NK-92 treated with Interleukin-12 subunit alpha and Interleukin-12 subunit beta, amount 100 ng/mL, for 24 hours (cell line): Measurements from ENCODE around the gene OTUD4.
"Not testable (repeated sequence)": the region's sequence is repeated elsewhere in the genome, so short reads cannot be mapped to it uniquely, and the experiment has no call there.

Experiments used
- DNase-seq: peaks from one replicate; lab custom pipeline; 2025; lab: John Stamatoyannopoulos, UW

Gene OTUD4

DNA sequence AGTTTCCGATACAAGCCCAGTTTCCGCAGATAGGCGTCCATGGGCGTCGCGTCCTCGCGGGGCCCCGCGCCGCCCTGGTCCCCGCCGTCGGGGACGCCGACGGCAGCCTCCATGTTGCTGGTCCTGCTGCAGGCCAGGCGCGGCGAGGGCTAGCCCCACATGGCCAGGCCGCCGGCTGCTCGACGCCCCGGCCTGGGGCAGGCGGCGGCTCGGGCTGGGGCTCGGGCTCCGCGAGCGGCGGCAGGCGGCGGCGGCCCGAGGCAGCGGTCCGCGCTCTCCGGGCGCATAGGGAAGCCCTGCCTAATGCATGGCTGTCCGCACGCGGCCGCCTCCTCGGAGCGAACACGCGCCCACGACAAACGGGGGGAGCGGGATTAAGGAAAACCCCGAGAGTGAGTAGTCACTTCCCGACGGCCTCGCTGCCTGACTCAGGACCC lies 510 bp downstream of the OTUD4 start:
- not testable (repeated sequence) for DNase-seq

DNA sequence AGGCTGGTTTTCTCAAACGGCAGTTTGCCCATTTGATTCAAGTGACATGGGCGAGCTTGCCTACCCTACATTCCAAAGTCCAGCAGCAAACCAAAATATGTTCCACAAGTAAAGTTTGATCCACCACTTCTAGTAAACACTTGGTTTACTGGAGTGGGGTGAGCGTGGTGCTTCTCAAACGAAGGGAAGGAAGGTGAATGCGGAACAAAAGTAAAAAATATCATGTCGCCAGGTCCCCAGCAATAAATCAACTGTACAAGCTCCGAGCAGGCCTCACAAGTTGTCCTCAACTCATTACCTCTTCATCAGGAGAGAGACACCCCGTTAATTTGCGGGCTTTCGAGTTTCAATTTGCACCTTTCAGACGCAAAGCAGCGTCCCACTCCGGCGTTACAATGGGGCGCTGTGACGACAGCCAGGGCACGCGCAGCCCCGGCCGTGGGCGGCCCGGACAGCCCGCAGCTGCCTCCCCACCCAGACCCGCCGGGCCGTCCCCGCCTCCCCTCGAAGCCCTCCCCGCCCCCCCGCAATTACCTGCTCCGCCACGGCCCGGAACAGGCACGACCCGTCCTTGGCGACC lies 1.0 kb downstream of the OTUD4 start:
- DNase-seq = peak; percentile 77

DNA sequence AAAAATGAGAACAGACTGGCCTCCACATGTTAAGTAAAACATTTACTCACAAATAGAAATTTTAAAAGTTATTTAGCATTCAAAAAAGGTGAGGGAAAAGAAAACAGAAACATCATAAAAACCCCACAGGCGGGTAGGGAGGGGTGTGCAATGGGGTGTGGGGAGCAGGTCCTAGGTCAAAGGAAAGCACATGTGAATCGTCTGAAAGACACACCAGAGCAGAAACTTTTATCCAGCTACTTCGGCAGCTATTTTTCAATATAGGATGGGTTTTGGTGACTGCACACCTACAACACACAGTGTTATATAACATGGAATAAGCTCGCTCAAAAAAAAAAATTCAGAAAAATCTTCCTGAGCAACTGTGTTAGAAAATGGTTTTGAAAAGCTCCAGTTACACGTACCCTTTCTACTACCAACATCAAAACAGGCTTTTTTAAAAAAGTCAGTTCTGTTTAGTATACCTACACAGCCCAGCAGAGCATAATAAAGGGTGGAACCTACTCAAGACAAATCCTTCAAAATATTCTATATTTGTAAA lies 1.6 kb downstream of the OTUD4 start:
- no peak for DNase-seq

DNA sequence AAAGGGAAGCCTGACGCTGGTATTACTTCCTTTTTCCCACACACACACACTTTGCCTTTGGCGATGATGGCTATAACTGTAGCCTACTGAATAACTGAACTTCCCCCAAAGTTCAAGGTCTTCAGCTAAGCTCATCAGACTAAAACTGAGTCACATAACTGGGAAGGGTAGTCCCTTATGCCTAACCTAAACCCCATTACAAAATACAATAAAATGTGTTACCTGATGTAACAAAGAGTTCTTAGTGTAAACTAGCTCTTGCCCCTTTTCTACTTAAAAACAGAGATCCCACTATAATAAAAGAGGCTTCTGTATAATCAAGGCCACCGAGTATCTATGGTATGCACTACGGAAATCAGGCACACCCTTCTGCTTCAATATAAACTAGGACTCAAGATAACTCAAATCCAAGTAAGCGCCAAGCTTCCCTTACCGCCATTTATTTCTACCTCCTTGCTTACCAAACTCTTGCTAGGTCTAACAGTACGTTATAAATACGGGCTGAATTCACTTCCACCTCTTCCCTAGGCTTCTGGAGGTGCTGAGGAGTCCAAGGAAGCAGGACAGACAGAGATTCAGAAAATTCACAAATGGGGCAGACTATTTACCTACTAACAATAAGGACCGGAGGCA lies 2.4 kb downstream of the OTUD4 start:
- no peak for DNase-seq

DNA sequence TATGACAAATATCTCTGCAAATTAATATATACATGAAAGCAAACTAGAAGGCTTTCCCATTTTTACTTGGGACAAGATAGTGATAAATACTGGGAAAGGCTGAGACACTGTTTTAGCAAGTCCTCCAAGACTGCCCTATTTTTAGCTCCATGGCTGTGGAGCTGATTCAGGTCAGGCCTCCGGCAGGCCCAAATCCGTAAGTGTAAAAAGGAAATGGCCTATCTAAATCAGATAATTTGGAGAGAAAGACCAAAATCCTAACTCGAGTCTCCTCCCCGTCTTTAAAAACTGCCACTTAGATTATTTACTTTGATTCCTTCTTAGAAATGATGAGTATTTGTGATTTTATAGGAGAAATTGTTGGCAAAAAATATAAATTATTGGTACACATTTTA lies 2.9 kb downstream of the OTUD4 start:
- DNase-seq = no peak

DNA sequence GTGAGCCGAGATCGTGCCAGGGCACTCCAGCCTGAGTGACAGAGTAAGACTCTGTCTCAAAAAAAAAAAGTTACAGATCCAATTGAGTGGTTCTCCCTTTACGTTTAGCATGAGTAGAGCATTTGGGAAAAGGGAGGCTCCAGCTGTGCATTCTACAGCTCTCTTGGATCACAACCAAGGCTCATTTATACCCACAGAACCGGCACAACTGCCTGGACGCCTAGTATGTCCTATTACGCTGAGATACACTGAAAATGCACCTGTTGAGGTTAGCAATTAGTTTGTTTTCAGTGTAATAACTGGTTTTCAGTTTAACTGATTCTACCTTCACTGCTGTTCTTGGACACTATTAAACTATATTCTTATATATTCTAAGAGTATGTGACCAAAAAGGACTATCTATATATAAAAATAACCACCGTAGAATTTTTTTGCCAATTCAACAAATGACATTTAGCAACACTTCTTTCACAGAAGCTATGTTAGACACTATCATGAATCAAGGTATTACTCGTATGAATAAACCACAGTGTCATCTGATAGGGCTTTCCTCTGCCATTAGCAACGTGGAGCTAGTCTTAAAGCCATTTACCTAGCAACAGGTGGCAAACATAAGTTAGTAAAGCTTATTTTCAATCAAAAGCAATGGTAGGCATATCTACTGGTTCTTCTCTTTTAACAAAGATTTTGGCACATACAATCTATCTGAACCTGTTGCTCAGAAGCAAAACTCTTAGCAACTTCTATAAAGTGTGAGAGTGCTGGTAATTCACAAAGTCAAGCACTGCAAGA lies 3.6 kb downstream of the OTUD4 start:
- no peak for DNase-seq

DNA sequence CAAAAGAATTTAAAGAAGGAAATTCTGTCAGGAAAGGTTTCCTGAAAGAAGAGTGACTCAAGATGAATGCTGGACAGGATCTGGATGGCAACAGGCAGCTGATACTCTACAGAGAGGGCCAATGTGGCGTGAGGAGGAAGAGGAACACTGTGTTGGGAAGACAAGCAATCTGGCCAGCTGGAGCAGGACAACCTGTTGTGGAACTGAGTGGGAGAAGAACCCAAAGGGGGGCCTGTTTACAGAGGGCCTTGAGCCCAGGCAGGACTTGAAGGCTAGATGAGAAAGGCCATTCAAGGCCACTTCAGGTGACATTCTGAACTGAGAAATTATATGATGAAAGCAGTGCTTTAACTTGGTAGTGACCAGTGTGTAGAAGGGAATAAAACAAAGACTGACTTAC lies 8.5 kb downstream of the OTUD4 start:
- no peak for DNase-seq

DNA sequence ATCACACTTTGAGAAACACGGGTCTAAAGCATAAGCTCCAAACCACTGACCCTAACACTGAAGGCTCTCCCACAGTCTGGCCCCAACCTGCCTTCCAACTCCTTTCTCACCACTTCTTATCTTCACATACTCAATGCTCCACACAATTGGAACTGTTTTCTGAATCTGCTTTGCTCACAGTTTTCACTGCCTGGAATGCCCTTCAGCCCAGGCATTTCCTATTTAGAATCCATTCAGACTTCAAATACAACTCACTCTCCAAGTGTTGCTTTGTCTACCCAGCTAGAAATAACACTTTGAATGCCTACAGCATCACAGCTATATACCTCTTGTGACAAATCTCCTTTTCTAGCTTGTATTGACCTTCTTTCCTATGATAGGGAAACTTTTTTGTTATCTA lies 10.2 kb downstream of the OTUD4 start:
- DNase-seq = no peak

DNA sequence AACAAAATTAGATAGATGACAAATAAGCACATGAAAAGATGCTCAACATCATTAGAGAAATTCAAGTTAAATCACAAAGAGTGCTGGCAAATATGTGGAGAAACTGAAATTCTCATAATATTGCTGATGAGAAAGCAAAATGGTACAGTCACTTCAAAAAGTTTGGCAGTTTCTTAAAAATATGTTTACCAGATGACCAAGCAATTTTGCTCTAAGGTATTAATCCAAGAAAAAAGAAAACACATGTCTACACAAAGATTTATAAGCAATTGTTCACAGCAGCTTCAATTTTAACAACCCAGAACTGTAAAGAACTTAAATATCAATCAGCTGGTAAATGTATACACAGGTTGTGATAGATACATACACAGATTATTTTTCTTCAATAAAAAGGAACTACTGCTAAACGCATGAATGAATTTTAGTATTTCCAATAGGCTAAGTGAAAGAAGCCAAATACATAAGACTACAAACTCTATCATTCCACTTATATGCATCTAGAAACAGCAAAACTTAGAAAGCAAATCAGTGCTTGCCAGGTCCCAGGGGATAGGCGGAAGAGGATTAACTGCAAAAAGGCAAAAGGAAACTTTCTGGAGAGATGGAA lies 11.7 kb downstream of the OTUD4 start:
- DNase-seq = no peak

DNA sequence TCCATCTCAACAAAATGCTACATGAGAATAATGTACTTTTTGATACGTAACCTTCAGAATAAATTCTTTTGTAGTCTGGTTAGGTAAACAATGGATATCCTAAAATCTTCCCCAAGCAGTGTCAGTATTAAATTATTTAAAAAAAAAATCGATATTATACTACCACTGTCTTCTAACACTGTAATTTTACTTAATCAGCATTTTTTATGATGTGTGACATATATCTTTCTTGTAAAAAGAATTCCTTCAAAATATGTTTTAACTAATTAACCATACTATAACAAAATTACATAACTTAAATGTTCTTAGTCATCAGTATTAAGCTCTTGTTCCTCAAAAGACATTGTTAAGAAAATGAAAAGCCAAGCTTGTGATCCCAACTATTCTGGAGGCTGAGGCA lies 12.5 kb downstream of the OTUD4 start:
- DNase-seq = no peak

DNA sequence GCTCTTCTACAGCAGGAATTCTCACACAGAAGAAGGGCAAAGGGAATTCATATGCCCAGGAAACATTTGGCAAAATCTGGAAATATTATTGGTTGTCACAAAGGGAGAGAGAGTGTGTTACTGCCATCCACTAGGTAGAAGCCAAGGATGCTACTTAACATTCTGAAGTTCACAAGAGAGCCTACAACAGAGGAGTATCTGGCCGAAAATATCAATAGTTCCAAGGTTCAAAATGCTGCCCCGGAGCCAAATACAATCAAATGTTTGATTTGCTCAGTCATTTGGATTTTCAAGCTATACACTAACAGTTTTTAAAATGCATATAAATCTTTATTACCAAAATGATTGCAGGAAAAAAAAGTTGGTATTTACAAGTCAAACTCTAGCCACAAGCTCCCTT lies 18.8 kb downstream of the OTUD4 start:
- no peak for DNase-seq

DNA sequence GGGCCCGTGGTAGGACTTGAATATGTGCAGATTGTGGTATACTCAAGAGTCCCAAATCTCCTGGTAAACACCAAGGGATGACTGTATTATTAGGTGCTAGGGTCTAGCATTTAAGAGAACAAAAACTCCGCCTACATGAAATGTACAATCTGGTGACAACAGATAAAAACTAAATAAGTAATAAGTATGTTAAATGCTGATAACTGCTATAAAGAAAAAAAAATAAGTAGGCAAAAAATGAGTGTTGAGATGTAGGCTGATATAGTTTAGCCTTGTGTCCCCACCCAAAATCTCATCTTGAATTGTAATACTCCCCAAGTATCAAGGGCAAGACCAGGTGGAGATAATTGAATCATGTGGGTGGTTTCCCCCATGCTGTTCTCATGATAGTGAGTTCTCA lies 23.4 kb downstream of the OTUD4 start:
- no peak for DNase-seq

DNA sequence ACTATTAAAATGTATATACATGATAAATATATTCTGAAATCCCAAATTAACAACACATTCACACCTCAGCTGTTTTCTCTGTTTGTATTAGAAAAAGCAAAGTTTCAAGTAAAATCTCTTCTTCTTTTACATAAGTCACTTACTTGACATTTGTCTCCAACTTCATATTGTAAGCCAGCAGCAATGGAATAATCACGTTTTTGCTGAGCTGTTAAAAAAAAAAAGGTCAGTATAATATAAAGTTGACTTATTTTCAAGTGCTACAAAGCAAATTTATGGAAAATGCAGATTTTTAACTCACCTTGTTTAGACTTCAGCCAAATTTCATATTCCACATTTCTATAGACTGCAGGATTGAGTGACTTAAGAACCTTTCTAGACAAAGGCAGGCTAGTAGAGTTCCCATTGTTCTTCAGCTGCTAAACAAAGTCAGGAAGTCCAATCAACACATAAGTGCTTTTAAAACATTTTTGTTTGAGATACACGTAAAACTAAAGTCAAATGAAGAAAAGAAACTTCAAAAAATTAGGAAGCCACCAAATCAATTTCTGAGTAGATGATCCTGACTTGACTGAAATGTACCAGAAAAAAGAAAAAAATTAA lies 25.0 kb downstream of the OTUD4 start:
- DNase-seq = no peak

DNA sequence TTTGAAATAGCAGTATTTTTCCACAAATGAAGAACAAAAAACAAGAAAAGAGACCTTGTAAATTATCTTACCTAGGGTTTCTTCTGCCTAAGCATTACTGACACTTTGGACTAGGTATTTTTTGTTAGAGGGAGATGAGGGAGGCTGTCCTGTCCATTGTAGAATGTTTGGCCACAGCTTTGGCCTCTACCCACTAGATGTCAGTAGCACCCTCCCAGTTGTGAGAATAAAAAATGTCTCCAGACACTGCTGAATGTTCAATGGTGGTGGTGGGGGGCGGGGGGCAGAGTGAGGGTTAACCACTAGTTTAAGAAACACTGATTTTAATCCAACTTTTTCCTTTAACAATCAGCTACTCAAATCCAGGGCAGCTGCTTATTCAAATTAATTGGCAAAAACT lies 25.8 kb downstream of the OTUD4 start:
- no peak for DNase-seq

DNA sequence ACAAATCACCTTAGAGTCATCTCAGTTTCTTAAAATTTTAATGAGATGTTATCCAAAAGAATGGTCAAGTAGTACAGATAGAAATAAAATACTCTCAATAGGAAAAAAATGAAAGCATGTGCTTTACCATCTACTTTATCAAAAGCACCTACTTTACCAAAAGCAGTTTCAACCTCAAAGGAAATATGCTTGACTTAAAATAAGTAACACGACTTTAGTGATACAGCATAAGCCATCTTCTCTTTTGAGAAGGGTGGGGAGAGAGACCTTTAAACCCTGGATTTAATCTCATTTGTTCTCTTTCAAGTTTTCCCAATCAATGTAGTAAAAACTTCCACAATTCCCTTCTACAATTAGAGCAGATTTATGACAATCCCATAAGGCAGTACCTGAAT lies 26.5 kb downstream of the OTUD4 start:
- DNase-seq = no peak

DNA sequence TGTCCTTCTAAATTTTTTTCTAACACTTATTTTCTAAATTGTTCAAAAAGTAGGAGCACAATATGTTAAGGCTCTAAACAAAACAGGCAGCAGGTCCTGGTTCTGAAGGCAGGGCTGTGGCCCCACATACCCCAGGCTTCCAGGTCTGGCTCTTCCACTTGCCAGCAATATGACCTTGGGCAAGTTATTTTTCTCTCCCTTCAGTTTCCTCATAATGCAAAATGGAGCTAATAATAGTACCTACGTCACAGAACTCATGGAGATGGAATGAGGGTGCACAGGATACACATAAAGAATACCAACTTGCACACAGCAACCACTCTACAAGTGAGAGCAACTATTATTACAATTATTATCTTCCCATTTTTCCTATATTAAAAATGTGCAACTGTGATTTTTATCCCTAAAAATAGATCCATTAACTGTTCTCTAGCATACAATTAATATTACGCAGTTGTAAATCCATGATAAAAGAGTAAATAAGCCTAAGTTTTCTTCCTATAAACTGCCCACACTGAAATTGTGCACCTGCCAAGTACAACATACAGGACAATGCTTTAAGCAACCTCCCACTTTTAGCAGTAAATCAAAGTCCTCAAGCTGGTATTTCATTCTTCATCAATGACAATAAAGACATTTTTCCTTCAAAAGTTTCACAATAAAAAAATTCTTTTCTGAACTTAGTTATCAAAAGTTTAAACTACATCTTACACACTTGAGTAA lies 27.0 kb downstream of the OTUD4 start:
- no peak for DNase-seq

DNA sequence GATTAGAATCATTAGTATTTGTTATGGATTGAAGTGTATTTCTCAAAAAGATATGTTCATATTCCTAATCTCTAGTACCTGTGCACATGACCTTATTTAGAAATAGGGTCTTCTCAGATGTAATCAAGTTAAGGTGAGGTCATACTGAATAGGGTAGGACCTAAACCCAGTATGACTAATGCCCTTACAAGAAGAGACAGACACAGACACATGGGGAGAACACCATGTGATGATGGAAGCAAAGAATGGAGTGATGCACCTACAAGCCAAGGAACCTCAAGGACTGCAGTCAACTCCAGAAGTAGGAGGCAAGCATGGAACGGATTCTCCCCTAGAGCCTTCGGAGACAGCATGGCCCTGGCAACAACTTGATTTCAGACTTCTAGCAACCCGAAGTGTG lies 31.4 kb downstream of the OTUD4 start:
- no peak for DNase-seq

DNA sequence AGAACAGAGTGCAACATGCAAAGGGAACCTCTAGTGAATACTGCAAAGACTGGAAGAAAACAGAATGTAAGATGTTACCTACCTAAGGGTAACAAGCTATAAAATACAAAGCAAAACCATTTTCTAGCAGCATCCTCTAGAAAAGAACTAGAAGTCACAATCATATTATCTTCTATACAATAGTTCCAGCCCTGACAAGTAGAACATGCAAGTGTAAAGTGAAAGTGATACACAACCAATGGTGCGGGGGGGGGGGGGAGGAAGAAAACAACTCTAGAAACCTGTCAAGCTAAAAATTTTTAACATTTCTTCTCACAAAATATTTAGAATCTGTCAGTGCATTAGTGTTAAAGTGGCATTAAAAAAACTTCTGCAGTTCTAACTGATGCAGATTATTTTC lies 44.2 kb downstream of the OTUD4 start:
- DNase-seq = not testable (repeated sequence)

DNA sequence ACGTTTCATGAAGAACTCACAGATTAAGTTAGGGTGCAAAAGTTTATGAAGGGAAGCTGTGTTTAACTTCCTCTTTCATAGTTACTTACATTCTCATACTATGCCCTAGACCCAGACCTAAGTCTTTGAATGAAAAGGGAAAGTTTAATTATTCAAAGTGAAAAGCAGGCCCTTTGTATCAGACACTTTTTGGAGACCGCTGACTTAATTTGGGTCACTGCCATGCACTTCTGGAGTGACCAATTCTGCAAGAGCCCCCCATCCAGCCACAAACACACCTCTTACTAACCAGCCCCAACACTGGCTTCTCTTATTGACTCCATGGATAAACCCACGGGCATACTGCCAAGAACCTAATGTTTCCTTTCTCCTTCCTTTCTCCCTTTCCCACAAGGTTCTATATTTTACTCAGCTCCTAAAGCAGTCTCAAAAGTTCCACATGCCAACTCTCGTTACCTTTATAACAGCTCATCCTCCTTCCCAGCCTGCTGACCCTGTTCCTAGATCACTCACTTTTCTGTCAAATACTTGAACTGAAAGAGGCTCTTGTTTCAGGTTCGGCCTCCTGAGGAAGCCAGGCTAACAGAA lies 47.8 kb downstream of the OTUD4 start:
- DNase-seq = no peak

DNA sequence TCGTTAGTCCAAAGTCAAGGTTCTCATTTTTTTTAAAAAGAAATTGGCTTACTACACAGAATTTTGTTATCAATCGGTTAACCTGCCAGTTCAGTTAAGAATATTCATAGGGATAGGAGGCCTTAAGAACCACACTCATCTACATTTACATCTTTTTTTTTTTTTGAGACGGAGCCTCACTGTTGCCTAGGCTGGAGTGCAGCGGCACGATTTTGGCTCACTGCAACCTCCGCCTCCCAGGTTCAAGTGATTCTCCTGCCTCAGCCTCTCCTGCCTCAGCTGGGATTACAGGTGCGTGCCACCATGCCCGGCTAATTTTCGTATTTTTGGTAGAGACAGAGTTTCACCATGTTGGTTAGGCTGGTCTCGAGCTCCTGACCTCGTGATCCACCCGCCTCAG lies 48.5 kb downstream of the OTUD4 start:
- DNase-seq = no peak

DNA sequence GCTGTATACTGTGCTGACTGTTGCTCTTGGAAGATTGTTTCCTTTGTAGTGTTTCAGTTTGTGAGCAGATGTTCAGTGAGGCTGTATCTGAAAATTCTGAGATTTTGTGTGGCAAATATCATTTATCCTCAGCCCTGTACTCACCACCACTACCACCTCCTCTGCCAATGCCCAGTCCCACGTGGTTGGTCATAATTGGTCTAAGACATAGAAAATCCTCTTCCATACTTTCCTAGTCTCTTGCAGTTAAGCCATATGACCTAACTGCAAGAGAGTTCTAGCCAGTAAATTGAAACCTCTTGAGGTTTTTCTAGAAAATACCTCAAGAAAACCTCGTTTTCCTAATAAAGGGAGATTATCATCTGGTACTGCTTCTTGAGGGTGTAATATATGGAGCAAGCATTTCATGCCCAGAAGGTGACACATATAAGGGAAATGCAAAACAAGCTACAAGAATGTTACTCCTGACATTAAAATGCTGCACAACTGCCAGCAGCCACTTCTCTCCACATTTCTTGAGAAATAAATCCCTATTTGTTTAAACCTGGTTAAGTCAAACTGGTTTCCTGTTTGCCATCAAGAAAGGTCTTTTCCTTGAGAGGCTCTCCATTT lies 49.5 kb downstream of the OTUD4 start:
- no peak for DNase-seq
